ENCODE results near the gene VAV1. TPM values are rescaled to one million over a fixed set of nuclear protein-coding genes. Genes with fewer than 3 reads are reported as not detected.
A peak's percentile ranks its signal among the peaks of the same experiment; 100 is the strongest.

VAV1 gene
- total and polyA plus RNA-seq, 2 donors (not counting 1 experiment from before 2014, with no cell fraction given) = 62.7 to 98.8 TPM

DNA sequence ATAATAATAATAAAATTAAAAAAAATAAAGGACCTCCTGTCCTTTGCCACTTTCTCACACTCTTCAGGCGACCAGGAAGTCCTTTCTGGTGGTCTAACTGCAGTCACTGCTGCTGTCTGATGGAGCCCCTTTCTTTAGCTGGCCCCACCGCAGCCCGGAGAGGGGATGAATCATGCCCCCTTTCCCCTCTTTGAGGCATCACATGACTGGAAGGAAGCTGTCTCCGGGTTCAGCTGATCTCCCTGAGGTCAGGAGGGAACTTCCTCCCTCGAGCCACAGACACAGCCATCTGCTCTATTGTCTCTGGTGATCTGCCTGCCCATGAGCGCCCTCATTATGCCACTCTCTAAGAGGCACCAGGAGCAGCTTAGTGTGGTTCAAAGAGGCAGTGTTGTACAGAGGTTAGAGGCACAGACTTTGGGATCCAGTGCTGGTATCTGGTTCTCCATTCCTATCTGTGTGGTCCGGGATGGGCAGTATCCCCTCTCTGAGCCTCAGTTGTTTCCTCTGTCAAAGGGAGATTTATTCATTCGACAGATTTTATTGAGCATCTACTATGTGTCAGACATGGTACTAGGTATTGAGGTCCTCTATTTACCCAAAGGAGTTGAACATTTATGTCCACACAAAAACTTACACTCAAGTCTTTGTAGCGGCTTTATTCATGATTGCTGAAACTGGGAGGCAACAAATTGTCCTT lies 30.0 kb downstream of the VAV1 start:
- Histone ChIP-seq H3K27me3 (replicated peaks in 1 of 4; ENCODE audit: control extremely low read depth in 1 of 4, control insufficient read depth in 3 of 4, insufficient read depth in 4 of 4, low read length in 3 of 4) (no peaks in the 10 kb centered on the region), H3K9me3 (ENCODE audit: control extremely low read depth in 1 of 3, control insufficient read depth in 2 of 3, insufficient read depth in 1 of 3, low read length in 2 of 3) (no peaks in the 10 kb centered on the region), H3K4me3 (ENCODE audit: control extremely low read depth in 1 of 5, extremely low read depth in 1 of 5, insufficient read depth in 1 of 5, low read depth in 2 of 5, low read length in 4 of 5) (peak overlapping the region; percentile 39 to 61 (median 57)), H3K4me1 (ENCODE audit: control insufficient read depth in 2 of 2, insufficient read depth in 2 of 2, low read length in 2 of 2) (peaks cover 47 to 80% of the 10 kb centered on the region in 2 donors), H3K27ac (ENCODE audit: low read length in 2 of 2) (peak overlapping the region; percentile 75 to 83), H2AFZ (ENCODE audit: insufficient read depth, low read depth, low read length, poor library complexity, severe bottlenecking) (no peak overlapping the region), H3K36me3 (replicated peaks in 1 of 2; ENCODE audit: control extremely low read depth in 1 of 2, control insufficient read depth in 1 of 2, extremely low read depth in 1 of 2, insufficient read depth in 2 of 2, low read length in 1 of 2) (peaks cover 4 to 10% of the 10 kb centered on the region in 2 experiments), H3K9ac (ENCODE audit: low read length) (peak overlapping the region; percentile 46), H3K4me2 (replicated peaks; ENCODE audit: low read depth, low read length, poor library complexity, severe bottlenecking) (peak overlapping the region; percentile 69), H3K79me2 (ENCODE audit: control insufficient read depth, insufficient read depth, low read length) (peaks cover 85% of the 10 kb centered on the region), H4K20me1 (ENCODE audit: control insufficient read depth, insufficient read depth, low read length, poor library complexity, severe bottlenecking) (peaks cover 50% of the 10 kb centered on the region)
- H3K9me3 Mint-ChIP-seq (ENCODE audit: insufficient read depth) = no peaks in the 10 kb centered on the region
- peak overlapping the region; percentile 95 for H3K4me3 Mint-ChIP-seq
- WGBS (ENCODE audit: insufficient coverage) = 17% methylated on average over 6 of the region's 9 CpGs
- peak; percentile 65 for ATAC-seq (ENCODE audit: low read depth)
- ChIA-PET POLR2A (interaction anchor here (0.5 to 5.3 kb wide), 12 partner anchors 20 to 286 kb away, joined by 3 to 73 read pairs (median 3); partner anchors contain the start of genes GPR108 and VAV1), CTCF (interaction anchor here (0.7 to 5.2 kb wide), 20 partner anchors 9 to 286 kb away, joined by 3 to 57 read pairs (median 3); partner anchors contain the start of genes GPR108 and VAV1)
- intact Hi-C loops (cut with micrococcal nuclease) = loop anchor here (1.0 to 5.0 kb wide), 2 partner anchors 49 to 170 kb away; no protein-coding TSS in a partner anchor
- peaks cover 69% of the 10 kb centered on the region for H3K4me1 Mint-ChIP-seq
- no peaks in the 10 kb centered on the region for H3K27me3 Mint-ChIP-seq
- H3K27ac Mint-ChIP-seq = peak overlapping the region; percentile 98
- peak; percentile 84 for DNase-seq
- TF ChIP-seq, protein P1, sequence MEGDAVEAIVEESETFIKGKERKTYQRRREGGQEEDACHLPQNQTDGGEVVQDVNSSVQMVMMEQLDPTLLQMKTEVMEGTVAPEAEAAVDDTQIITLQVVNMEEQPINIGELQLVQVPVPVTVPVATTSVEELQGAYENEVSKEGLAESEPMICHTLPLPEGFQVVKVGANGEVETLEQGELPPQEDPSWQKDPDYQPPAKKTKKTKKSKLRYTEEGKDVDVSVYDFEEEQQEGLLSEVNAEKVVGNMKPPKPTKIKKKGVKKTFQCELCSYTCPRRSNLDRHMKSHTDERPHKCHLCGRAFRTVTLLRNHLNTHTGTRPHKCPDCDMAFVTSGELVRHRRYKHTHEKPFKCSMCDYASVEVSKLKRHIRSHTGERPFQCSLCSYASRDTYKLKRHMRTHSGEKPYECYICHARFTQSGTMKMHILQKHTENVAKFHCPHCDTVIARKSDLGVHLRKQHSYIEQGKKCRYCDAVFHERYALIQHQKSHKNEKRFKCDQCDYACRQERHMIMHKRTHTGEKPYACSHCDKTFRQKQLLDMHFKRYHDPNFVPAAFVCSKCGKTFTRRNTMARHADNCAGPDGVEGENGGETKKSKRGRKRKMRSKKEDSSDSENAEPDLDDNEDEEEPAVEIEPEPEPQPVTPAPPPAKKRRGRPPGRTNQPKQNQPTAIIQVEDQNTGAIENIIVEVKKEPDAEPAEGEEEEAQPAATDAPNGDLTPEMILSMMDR (IDR thresholded peaks at IDR 0.05) = peak; percentile 13
- TF ChIP-seq EZH2 (IDR thresholded peaks at IDR 0.05; ENCODE audit: borderline replicate concordance, insufficient read depth, low read depth, low read length, poor library complexity, severe bottlenecking) = no peak

DNA sequence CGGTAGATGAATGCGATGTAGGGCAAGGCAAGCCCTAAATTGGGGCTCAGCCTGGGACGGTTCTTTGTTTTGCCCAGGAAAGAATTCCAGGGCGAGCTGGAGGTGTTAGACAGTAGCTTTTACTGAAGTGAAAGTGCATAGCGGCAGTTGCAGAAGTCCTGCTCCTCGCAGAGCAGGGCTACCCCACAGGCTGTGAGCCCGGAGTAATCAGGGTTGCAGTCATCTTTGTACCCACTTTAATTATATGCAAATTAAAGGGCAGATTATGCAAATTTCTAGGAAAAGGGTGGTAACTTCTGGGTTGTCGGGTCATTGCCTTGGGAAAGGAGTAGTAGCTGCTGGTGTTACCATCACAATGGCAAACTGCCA lies 30.5 kb downstream of the VAV1 start:
- Histone ChIP-seq H4K20me1 (ENCODE audit: control insufficient read depth, insufficient read depth, low read length, poor library complexity, severe bottlenecking) (peaks cover 54% of the 10 kb centered on the region), H3K27ac (ENCODE audit: low read length in 2 of 2) (peak overlapping the region; percentile 75 to 83), H3K9ac (ENCODE audit: low read length) (peak overlapping the region; percentile 46), H2AFZ (ENCODE audit: insufficient read depth, low read depth, low read length, poor library complexity, severe bottlenecking) (no peak overlapping the region), H3K4me1 (ENCODE audit: control insufficient read depth in 2 of 2, insufficient read depth in 2 of 2, low read length in 2 of 2) (peaks cover 47 to 75% of the 10 kb centered on the region in 2 donors), H3K4me2 (replicated peaks; ENCODE audit: low read depth, low read length, poor library complexity, severe bottlenecking) (peak overlapping the region; percentile 69), H3K36me3 (replicated peaks in 1 of 2; ENCODE audit: control extremely low read depth in 1 of 2, control insufficient read depth in 1 of 2, extremely low read depth in 1 of 2, insufficient read depth in 2 of 2, low read length in 1 of 2) (peaks cover 4 to 10% of the 10 kb centered on the region in 2 experiments), H3K4me3 (ENCODE audit: control extremely low read depth in 1 of 5, extremely low read depth in 1 of 5, insufficient read depth in 1 of 5, low read depth in 2 of 5, low read length in 4 of 5) (peak overlapping the region in 4 of 5 experiments; percentile 55 to 61 (median 59)), H3K27me3 (replicated peaks in 1 of 4; ENCODE audit: control extremely low read depth in 1 of 4, control insufficient read depth in 3 of 4, insufficient read depth in 4 of 4, low read length in 3 of 4) (no peaks in the 10 kb centered on the region), H3K79me2 (ENCODE audit: control insufficient read depth, insufficient read depth, low read length) (peaks cover 85% of the 10 kb centered on the region), H3K9me3 (ENCODE audit: control extremely low read depth in 1 of 3, control insufficient read depth in 2 of 3, insufficient read depth in 1 of 3, low read length in 2 of 3) (no peaks in the 10 kb centered on the region)
- DNase-seq = peak; percentile 69
- Mint-ChIP-seq H3K27me3 (no peaks in the 10 kb centered on the region), H3K27ac (peak overlapping the region; percentile 98), H3K4me1 (peaks cover 66% of the 10 kb centered on the region), H3K9me3 (ENCODE audit: insufficient read depth) (no peaks in the 10 kb centered on the region), H3K4me3 (peak overlapping the region; percentile 95)
- CTCF ChIA-PET = interaction anchor here (0.8 to 5.2 kb wide), 21 partner anchors 9 to 286 kb away, joined by 3 to 57 read pairs (median 3); partner anchors contain the start of genes GPR108 and VAV1
- intact Hi-C loops (cut with micrococcal nuclease) = loop anchor here (5.0 kb wide), 1 partner anchor 171 kb away; no protein-coding TSS in a partner anchor
- POLR2A ChIA-PET = interaction anchor here (0.5 to 5.3 kb wide), 11 partner anchors 20 to 286 kb away, joined by 3 to 73 read pairs (median 3); partner anchors contain the start of genes GPR108 and VAV1
- TF ChIP-seq EZH2 (IDR thresholded peaks at IDR 0.05; ENCODE audit: borderline replicate concordance, insufficient read depth, low read depth, low read length, poor library complexity, severe bottlenecking) = no peak
- TF ChIP-seq, protein P1 (IDR thresholded peaks at IDR 0.05) = no peak
- no peak for ATAC-seq (ENCODE audit: low read depth)
- WGBS (ENCODE audit: insufficient coverage) = 49% methylated on average over 4 of the region's 8 CpGs
